ENCODE results near the gene PCF11. TPM values are rescaled to one million over a fixed set of nuclear protein-coding genes. Genes with fewer than 3 reads are reported as not detected.

The PCF11 gene
- total RNA-seq, 1 experiment from 2014 or later: 45.0 TPM

DNA sequence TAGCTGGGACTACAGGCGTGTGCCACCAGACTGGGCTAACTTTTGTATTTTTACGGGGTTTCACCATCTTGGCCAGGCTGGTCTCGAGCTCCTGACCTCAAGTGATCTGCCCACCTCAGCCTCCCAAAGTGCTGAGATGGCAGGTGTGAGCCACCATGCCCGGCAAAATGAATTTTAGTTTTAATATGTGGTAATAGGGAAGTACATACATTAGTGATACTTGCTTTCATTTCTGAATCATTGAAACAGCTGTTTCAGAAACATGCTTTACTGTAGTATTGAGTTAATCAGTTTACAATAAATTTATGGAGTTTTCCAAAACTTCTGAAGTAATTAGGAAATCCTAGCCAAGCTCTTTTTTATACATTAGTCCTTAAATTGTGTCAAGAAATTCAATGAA lies 15.6 kb downstream of the PCF11 start:
- Mint-ChIP-seq H3K27me3 (ENCODE audit: unreplicated experiment) (no peaks in the 10 kb centered on the region), H3K36me3 (ENCODE audit: insufficient read depth, unreplicated experiment) (peaks cover 54% of the 10 kb centered on the region)

DNA sequence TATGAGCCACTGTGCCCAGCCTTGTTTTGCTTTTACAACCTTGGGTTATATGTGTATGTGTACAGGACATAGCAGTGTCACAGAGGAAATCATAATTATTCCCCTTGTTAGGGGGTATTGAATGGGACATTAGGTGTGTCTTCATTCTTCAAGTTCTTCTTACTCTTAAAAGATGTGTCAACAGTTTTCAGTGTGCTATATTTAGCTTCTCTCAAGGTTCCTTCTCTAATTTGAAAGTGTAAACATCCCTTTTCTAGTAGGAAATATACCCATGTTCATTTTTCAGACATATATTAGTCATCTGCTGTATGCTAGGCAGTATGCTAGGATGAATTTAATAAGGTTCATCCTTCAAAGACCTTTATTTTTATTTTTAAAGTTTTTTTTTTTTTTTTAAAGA lies 17.1 kb downstream of the PCF11 start:
- TF ChIP-seq, protein P1, sequence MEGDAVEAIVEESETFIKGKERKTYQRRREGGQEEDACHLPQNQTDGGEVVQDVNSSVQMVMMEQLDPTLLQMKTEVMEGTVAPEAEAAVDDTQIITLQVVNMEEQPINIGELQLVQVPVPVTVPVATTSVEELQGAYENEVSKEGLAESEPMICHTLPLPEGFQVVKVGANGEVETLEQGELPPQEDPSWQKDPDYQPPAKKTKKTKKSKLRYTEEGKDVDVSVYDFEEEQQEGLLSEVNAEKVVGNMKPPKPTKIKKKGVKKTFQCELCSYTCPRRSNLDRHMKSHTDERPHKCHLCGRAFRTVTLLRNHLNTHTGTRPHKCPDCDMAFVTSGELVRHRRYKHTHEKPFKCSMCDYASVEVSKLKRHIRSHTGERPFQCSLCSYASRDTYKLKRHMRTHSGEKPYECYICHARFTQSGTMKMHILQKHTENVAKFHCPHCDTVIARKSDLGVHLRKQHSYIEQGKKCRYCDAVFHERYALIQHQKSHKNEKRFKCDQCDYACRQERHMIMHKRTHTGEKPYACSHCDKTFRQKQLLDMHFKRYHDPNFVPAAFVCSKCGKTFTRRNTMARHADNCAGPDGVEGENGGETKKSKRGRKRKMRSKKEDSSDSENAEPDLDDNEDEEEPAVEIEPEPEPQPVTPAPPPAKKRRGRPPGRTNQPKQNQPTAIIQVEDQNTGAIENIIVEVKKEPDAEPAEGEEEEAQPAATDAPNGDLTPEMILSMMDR (IDR thresholded peaks at IDR 0.05; ENCODE audit: unreplicated experiment): no peak
- Mint-ChIP-seq H3K9me3 (ENCODE audit: low read depth, unreplicated experiment) (no peaks in the 10 kb centered on the region), H3K4me3 (ENCODE audit: low read depth, unreplicated experiment) (no peak overlapping the region), H3K27ac (ENCODE audit: unreplicated experiment) (no peak overlapping the region), H3K36me3 (ENCODE audit: insufficient read depth, unreplicated experiment) (peaks cover 41% of the 10 kb centered on the region), H3K27me3 (ENCODE audit: unreplicated experiment) (no peaks in the 10 kb centered on the region), H3K4me1 (ENCODE audit: low read depth, unreplicated experiment) (peaks cover 11% of the 10 kb centered on the region)
- no peak for DNase-seq
- intact Hi-C loops (cut with micrococcal nuclease; ENCODE audit: unreplicated experiment): no loop called here
- BruUV-seq (replicated peaks): no TSS peak
- CTCF ChIA-PET: interaction anchor here (0.7 kb wide), 2 partner anchors 27 to 103 kb away, joined by 3 to 5 read pairs; no protein-coding TSS in a partner anchor

More for the DNA sequence above, 15.6 kb downstream of the PCF11 start:
- intact Hi-C loops (cut with micrococcal nuclease; ENCODE audit: unreplicated experiment): no loop called here
- no peak for DNase-seq
- BruUV-seq (replicated peaks): no TSS peak
- CTCF ChIA-PET: no interaction called here
- Mint-ChIP-seq H3K27ac (ENCODE audit: unreplicated experiment) (no peak overlapping the region), H3K9me3 (ENCODE audit: low read depth, unreplicated experiment) (peaks cover 3% of the 10 kb centered on the region), H3K4me1 (ENCODE audit: low read depth, unreplicated experiment) (peaks cover 11% of the 10 kb centered on the region), H3K4me3 (ENCODE audit: low read depth, unreplicated experiment) (no peak overlapping the region)
- TF ChIP-seq, protein P1 (IDR thresholded peaks at IDR 0.05; ENCODE audit: unreplicated experiment): no peak

DNA sequence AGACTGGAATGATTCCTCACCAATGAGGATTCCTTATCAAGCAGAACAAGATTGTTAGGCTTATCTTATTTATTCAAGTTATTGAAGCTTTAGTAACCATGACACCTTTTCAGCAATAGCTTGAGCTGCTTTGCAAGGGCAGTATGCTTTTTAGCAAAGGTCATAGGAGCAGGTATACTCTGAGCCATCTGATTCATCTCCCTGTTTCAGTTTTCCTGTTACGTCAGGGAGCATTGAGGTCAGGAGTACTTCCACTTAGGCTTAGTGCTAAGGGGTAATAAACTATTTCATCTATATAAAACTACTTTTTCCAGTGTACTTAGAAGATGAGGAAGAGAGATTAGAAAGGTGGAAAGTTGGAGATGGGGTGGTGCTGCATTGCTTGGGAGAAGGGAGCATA lies 18.9 kb downstream of the PCF11 start:
- Mint-ChIP-seq H3K4me1 (ENCODE audit: low read depth, unreplicated experiment) (no peaks in the 10 kb centered on the region), H3K4me3 (ENCODE audit: low read depth, unreplicated experiment) (no peak overlapping the region), H3K9me3 (ENCODE audit: low read depth, unreplicated experiment) (no peaks in the 10 kb centered on the region), H3K27me3 (ENCODE audit: unreplicated experiment) (no peaks in the 10 kb centered on the region), H3K36me3 (ENCODE audit: insufficient read depth, unreplicated experiment) (peaks cover 45% of the 10 kb centered on the region), H3K27ac (ENCODE audit: unreplicated experiment) (peak overlapping the region; percentile 48)
- TF ChIP-seq, protein P1 (IDR thresholded peaks at IDR 0.05; ENCODE audit: unreplicated experiment): no peak
- intact Hi-C loops (cut with micrococcal nuclease; ENCODE audit: unreplicated experiment): no loop called here
- no peak for DNase-seq
- no TSS peak for BruUV-seq (replicated peaks)
- CTCF ChIA-PET: no interaction called here

DNA sequence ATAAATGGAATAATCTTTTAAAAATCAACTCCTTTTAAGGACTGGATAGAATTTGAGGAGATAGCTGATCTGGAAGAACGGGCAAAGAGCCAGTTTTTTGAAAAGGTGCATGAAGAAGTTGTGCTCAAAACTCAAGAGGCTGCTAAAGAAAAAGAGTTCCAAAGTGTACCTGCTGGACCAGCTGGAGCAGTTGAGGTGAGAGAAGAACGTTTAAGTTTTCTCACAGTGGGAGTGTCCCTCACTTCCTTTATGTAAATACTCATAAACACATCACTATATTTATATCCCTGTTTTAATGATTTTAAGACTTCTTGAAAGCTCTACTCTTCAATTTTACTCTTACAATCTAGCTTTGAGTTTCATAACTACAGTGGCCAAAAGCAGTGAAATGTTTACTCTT lies 24.9 kb downstream of the PCF11 start:
- H3K9me3 Mint-ChIP-seq (ENCODE audit: low read depth, unreplicated experiment): no peaks in the 10 kb centered on the region
- TF ChIP-seq, protein P1 (IDR thresholded peaks at IDR 0.05; ENCODE audit: unreplicated experiment): no peak
- H3K4me3 Mint-ChIP-seq (ENCODE audit: low read depth, unreplicated experiment): no peak overlapping the region
- H3K36me3 Mint-ChIP-seq (ENCODE audit: insufficient read depth, unreplicated experiment): peaks cover 46% of the 10 kb centered on the region
- no TSS peak for BruUV-seq (replicated peaks)
- intact Hi-C loops (cut with micrococcal nuclease; ENCODE audit: unreplicated experiment): no loop called here
- no peak overlapping the region for H3K27ac Mint-ChIP-seq (ENCODE audit: unreplicated experiment)
- no peaks in the 10 kb centered on the region for H3K27me3 Mint-ChIP-seq (ENCODE audit: unreplicated experiment)
- CTCF ChIA-PET: no interaction called here
- no peak for DNase-seq
- H3K4me1 Mint-ChIP-seq (ENCODE audit: low read depth, unreplicated experiment): no peaks in the 10 kb centered on the region

Measured in Calu3 (cell line).